Heart left ventricle (tissue), 13 donors: Measurements from ENCODE around the gene TMEM178B.

Experiments used
- CTCF ChIP-seq, 12 donors: fragments of 200-600 bp; sonication (generic) in 4 of 12; IDR thresholded peaks; one replicate each; pipeline versions ENCODE4 v1.5.0 to v1.8.0; 2018 to 2022; ENCODE audit warnings: antibody characterized with exemption in 12 of 12, mild to moderate bottlenecking in 5 of 12
- POLR2A ChIP-seq, 2 donors: fragments of 450-650 bp; IDR thresholded peaks; one replicate each; pipeline ENCODE4 v1.6.1; 2017; ENCODE audit warnings: antibody characterized with exemption in 2 of 2, mild to moderate bottlenecking in 2 of 2, moderate library complexity in 2 of 2
- donor health status: ischemic (EF 13 %, LVEDD 7.1; RV severe dilation, severe dysfunction).
- donor health status: DM: no; HTN: yes; CAD: no.
- donor health status: DM: no; HTN: no; CAD: no.
- donor health status: ischemic (EF 25% LVEDD 6.9; RV normal size, moderate dysfunction).
- donor health status: ischemic (EF 25% LVEDD 5.7; RV mildly dilated, moderate dysfunction).
- donor health status: ischemic (EF 35%, LVEDD 5.7; RV mildly dilated, moderate dysfunction).
- donor health status: nonischemic (EF 11% LVEDD 7.7; RV severe dilation, severe dysfunction).
- donor health status: DM: yes; HTN: yes; CAD: no.
- donor health status: PGD.
- donor health status: ischemic (EF 29% LVEDD 5.4; RV normal size, mild dysfunction).
- donor health status: nonischemic (EF 23%, LVEDD 6.1; RV moderate dilation, normal function).

- TF ChIP-seq CTCF (IDR thresholded peaks at IDR 0.05): no peak
- TF ChIP-seq POLR2A (IDR thresholded peaks at IDR 0.05): no peak
Observed at GRCh38 chr7:141246426-141246825, 172.6 kb downstream of the TMEM178B start.
